H1 (cell line): ENCODE measurements around the gene PCYT1A. TPM values are rescaled to one million over a fixed set of nuclear protein-coding genes. Genes with fewer than 3 reads are reported as not detected.
A peak's percentile ranks its signal among the peaks of the same experiment; 100 is the strongest.

Experiments used
- CTCF ChIA-PET: fragments of 300-600 bp; sonication (Branson Sonifier 250); formaldehyde crosslinking; loops from one replicate; lab custom pipeline; 2021; ENCODE audit not compliant: partially characterized antibody; lab: Charles Lee
- POLR2A ChIA-PET: fragments of 300-600 bp; sonication (Branson Sonifier 250); formaldehyde crosslinking; loops from one replicate; lab custom pipeline; 2021; ENCODE audit warnings: inconsistent platforms; ENCODE audit not compliant: partially characterized antibody; lab: Charles Lee
- DNase-seq, 2 experiments: peaks; one replicate each; pipeline versions ENCODE4 v3.0.0 to v3.0.0-alpha.2; 2010 to 2022; ENCODE audit warnings: low spot score in 2 of 2, low read depth in 1 of 2, mixed read lengths in 1 of 2
- FAIRE-seq: peaks from 2 replicates; lab custom pipeline; 2011; peaks lifted over from hg19 to GRCh38; lab: Jason Lieb, UNC
- H2AFZ ChIP-seq: 2 replicates; pipeline ENCODE4 v1.8.1; 2012; ENCODE audit warnings: low read length, inconsistent platforms
- H2AK5ac ChIP-seq: 2 replicates; pipeline ENCODE4 v1.6.1; 2013; ENCODE audit warnings: low read depth, low read length
- H2BK120ac ChIP-seq: replicated peaks from 2 replicates; pipeline ENCODE3; 2013; ENCODE audit warnings: low read depth, low read length, inconsistent platforms
- H2BK12ac ChIP-seq: 2 replicates; pipeline ENCODE4 v1.6.1; 2013; ENCODE audit warnings: low read depth, low read length
- H2BK15ac ChIP-seq: 2 replicates; pipeline ENCODE4 v1.6.1; 2013; ENCODE audit warnings: low read length
- H2BK20ac ChIP-seq: 2 replicates; pipeline ENCODE4 v1.6.1; 2013; ENCODE audit warnings: low read length
- H2BK5ac ChIP-seq: 2 replicates; pipeline ENCODE4 v1.6.1; 2013; ENCODE audit warnings: low read depth, low read length
- H3K14ac ChIP-seq: 2 replicates; pipeline ENCODE4 v1.6.1; 2013; ENCODE audit warnings: inconsistent platforms; ENCODE audit not compliant: insufficient read length
- H3K18ac ChIP-seq: 2 replicates; pipeline ENCODE4 v1.6.1; 2013; ENCODE audit warnings: low read length; ENCODE audit errors: extremely low read depth
- H3K23ac ChIP-seq: 2 replicates; pipeline ENCODE4 v1.6.1; 2013; ENCODE audit warnings: inconsistent platforms; ENCODE audit not compliant: insufficient read length
- H3K23me2 ChIP-seq: 2 replicates; pipeline ENCODE4 v1.6.1; 2013; ENCODE audit warnings: low read depth, low read length
- H3K27ac ChIP-seq: 2 replicates; pipeline ENCODE4 v1.6.1; 2011; ENCODE audit warnings: low read depth, low read length, inconsistent platforms
- H3K27me3 ChIP-seq, 4 experiments: replicated peaks in 1 of 4; 1 replicate in 1 of 4; 2 replicates in 3 of 4; pipeline versions ENCODE4 v1.6.1 to v1.8.1; 2011 to 2013; ENCODE audit warnings: low read length in 3 of 4, mild to moderate bottlenecking in 3 of 4, inconsistent platforms in 2 of 4, mixed read lengths in 2 of 4, moderate library complexity in 1 of 4; ENCODE audit not compliant: control insufficient read depth in 3 of 4, insufficient read depth in 3 of 4; ENCODE audit errors: extremely low read depth in 1 of 4
- H3K36me3 ChIP-seq, 4 experiments: 2 replicates each; pipeline versions ENCODE4 v1.6.1 to v1.8.1; 2011 to 2013; ENCODE audit warnings: mild to moderate bottlenecking in 4 of 4, low read length in 3 of 4, moderate library complexity in 2 of 4, control low read depth in 1 of 4, inconsistent platforms in 1 of 4; ENCODE audit not compliant: insufficient read depth in 4 of 4, control insufficient read depth in 2 of 4
- H3K4ac ChIP-seq: replicated peaks from 2 replicates; pipeline ENCODE3; 2013; ENCODE audit warnings: low read length, low read depth, mixed read lengths, inconsistent platforms; ENCODE audit not compliant: insufficient read length
- H3K4me1 ChIP-seq, 4 experiments: replicated peaks in 1 of 4; 1 replicate in 1 of 4; 2 replicates in 3 of 4; pipeline versions ENCODE4 v1.6.1 to v1.8.1; 2011 to 2013; ENCODE audit warnings: low read length in 3 of 4, inconsistent platforms in 2 of 4, mixed read lengths in 1 of 4; ENCODE audit not compliant: insufficient read depth in 4 of 4, control insufficient read depth in 3 of 4
- H3K4me2 ChIP-seq, 2 experiments: 2 replicates each; pipeline versions ENCODE4 v1.6.1 to v1.8.1; 2011 to 2013; ENCODE audit warnings: low read depth in 2 of 2, low read length in 2 of 2, control low read depth in 1 of 2, inconsistent platforms in 1 of 2, mild to moderate bottlenecking in 1 of 2; ENCODE audit not compliant: insufficient read depth in 1 of 2
- H3K4me3 ChIP-seq, 4 experiments: fragments of 200-600, 300-600 bp in 1 of 4; sonication (generic), shearing (Covaris generic), sonication (Bioruptor Twin) in 1 of 4; 2 replicates each; pipeline versions ENCODE4 v1.5.1 to v1.8.1; 2011 to 2016; ENCODE audit warnings: low read length in 4 of 4, low read depth in 3 of 4, control low read depth in 2 of 4, inconsistent platforms in 2 of 4, mild to moderate bottlenecking in 2 of 4, mixed read lengths in 1 of 4, moderate library complexity in 1 of 4; ENCODE audit not compliant: insufficient read depth in 2 of 4; ENCODE audit errors: extremely low read depth in 1 of 4
- H3K56ac ChIP-seq: replicated peaks from 2 replicates; pipeline ENCODE3; 2013; ENCODE audit warnings: low read depth, mild to moderate bottlenecking, mixed read lengths, low read length, inconsistent platforms; ENCODE audit not compliant: insufficient read length
- H3K79me1 ChIP-seq: 2 replicates; pipeline ENCODE4 v1.6.1; 2013; ENCODE audit warnings: low read depth, low read length, control low read depth
- H3K79me2 ChIP-seq, 2 experiments: 2 replicates each; pipeline versions ENCODE4 v1.6.1 to v1.8.1; 2012 to 2013; ENCODE audit warnings: low read length in 2 of 2, mild to moderate bottlenecking in 2 of 2, inconsistent platforms in 1 of 2; ENCODE audit not compliant: insufficient read depth in 2 of 2, control insufficient read depth in 1 of 2
- H3K9ac ChIP-seq, 4 experiments: replicated peaks in 1 of 4; 1 replicate in 1 of 4; 2 replicates in 3 of 4; pipeline versions ENCODE4 v1.6.1 to v1.8.1; 2011 to 2013; ENCODE audit warnings: low read depth in 3 of 4, low read length in 3 of 4, control low read depth in 2 of 4, mild to moderate bottlenecking in 2 of 4, moderate library complexity in 2 of 4, inconsistent platforms in 1 of 4; ENCODE audit errors: extremely low read depth in 1 of 4
- H3K9me3 ChIP-seq, 2 experiments: 2 replicates each; pipeline versions ENCODE4 v1.6.1 to v1.8.1; 2012 to 2013; ENCODE audit warnings: mild to moderate bottlenecking in 2 of 2, moderate library complexity in 2 of 2, control low read depth in 1 of 2, inconsistent platforms in 1 of 2, low read depth in 1 of 2, low read length in 1 of 2, mixed read lengths in 1 of 2; ENCODE audit not compliant: insufficient read depth in 2 of 2
- H4K20me1 ChIP-seq, 2 experiments: replicated peaks in 1 of 2; 2 replicates each; pipeline versions ENCODE3 to v1.8.1; 2011 to 2013; ENCODE audit warnings: inconsistent platforms in 2 of 2, low read length in 2 of 2, mild to moderate bottlenecking in 1 of 2; ENCODE audit not compliant: insufficient read depth in 2 of 2, control insufficient read depth in 1 of 2
- H4K5ac ChIP-seq: 2 replicates; pipeline ENCODE4 v1.6.1; 2013; ENCODE audit warnings: low read length, low read depth, mixed read lengths, inconsistent platforms; ENCODE audit not compliant: insufficient read length
- H4K8ac ChIP-seq: 2 replicates; pipeline ENCODE4 v1.8.0; 2013; ENCODE audit warnings: mild to moderate bottlenecking, moderate library complexity, low read length, inconsistent platforms; ENCODE audit not compliant: insufficient read depth; ENCODE audit errors: extremely low read depth
- H4K91ac ChIP-seq: replicated peaks from 2 replicates; pipeline ENCODE3; 2013; ENCODE audit warnings: low read length, mixed read lengths, inconsistent platforms; ENCODE audit not compliant: insufficient read length
- CEBPB ChIP-seq: IDR thresholded peaks from 2 replicates; pipeline ENCODE4 v1.6.1; 2012; ENCODE audit warnings: low read depth, low read length
- EGR1 ChIP-seq: IDR thresholded peaks from 2 replicates; pipeline ENCODE4 v1.6.1; 2011; ENCODE audit warnings: low read depth, low read length, borderline replicate concordance
- EZH2 ChIP-seq: fragments of 200-600 bp; sonication (generic); IDR thresholded peaks from 2 replicates; pipeline ENCODE4 v1.7.1; 2012; ENCODE audit warnings: low read depth, mild to moderate bottlenecking, moderate library complexity, low read length, inconsistent platforms; ENCODE audit not compliant: severe bottlenecking
- GABPA ChIP-seq: IDR thresholded peaks from 2 replicates; pipeline ENCODE4 v1.6.1; 2011; ENCODE audit warnings: mild to moderate bottlenecking, low read length, moderate library complexity, borderline replicate concordance; ENCODE audit not compliant: insufficient read depth
- KDM1A ChIP-seq: fragments of 200-600, 300-600 bp; sonication (generic); IDR thresholded peaks from 2 replicates; pipeline ENCODE4 v1.7.1; 2016; ENCODE audit warnings: mild to moderate bottlenecking, low read length, borderline replicate concordance
- MAX ChIP-seq: IDR thresholded peaks from 2 replicates; pipeline ENCODE4 v1.6.1; 2012; ENCODE audit warnings: inconsistent platforms
- NANOG ChIP-seq: IDR thresholded peaks from 2 replicates; pipeline ENCODE4 v1.6.1; 2011; ENCODE audit warnings: low read length, low read depth, mild to moderate bottlenecking, inconsistent platforms; ENCODE audit not compliant: insufficient read depth, poor library complexity, severe bottlenecking
- RNF2 ChIP-seq: fragments of 200-900, 300-1000 bp; sonication (generic); IDR thresholded peaks from 2 replicates; pipeline ENCODE4 v1.7.1; 2016; ENCODE audit warnings: borderline replicate concordance, low read depth, mild to moderate bottlenecking, antibody characterized with exemption, low read length; ENCODE audit not compliant: poor library complexity, severe bottlenecking; ENCODE audit errors: missing control alignments
- RXRA ChIP-seq: IDR thresholded peaks from 2 replicates; pipeline ENCODE4 v1.6.1; 2011; ENCODE audit warnings: low read depth, mild to moderate bottlenecking, low read length, moderate library complexity; ENCODE audit not compliant: insufficient read depth
- TAF7 ChIP-seq: optimal IDR thresholded peaks from 2 replicates; pipeline ENCODE3; 2011; ENCODE audit warnings: low read depth, mild to moderate bottlenecking, inconsistent platforms, low read length, moderate library complexity, borderline replicate concordance
- TCF12 ChIP-seq: IDR thresholded peaks from 2 replicates; pipeline ENCODE4 v1.6.1; 2011; ENCODE audit warnings: low read depth, mild to moderate bottlenecking, low read length
- WGBS, 2 experiments: shearing (Covaris generic) in 1 of 2; methylation state at CpG; one replicate each; pipeline versions ENCODE4 v1.1.6 to v1.1.7; 2013 to 2015; ENCODE audit warnings: low lambda C conversion rate in 2 of 2, mixed read lengths in 2 of 2, inconsistent platforms in 1 of 2, low coverage in 1 of 2, missing lambda C conversion rate in 1 of 2; ENCODE audit not compliant: insufficient replicate concordance in 2 of 2, insufficient coverage in 1 of 2, insufficient read length in 1 of 2; ENCODE audit errors: extremely low coverage in 1 of 2, missing lambda C conversion rate in 1 of 2; 5-methylcytosine and 5-hydroxymethylcytosine counted together
- polyA plus RNA-seq, 7 experiments: library from polyadenylated mRNA; depleted of rRNA in 3 of 7; stranded (reverse) in 5 of 7; unstranded in 2 of 7; fragments of >200 nt in 5 of 7; fragments of 200-250 nt in 2 of 7; gene quantifications; 1 replicate in 5 of 7; 2 replicates in 1 of 7; 4 replicates in 1 of 7; pipeline versions ENCODE4 v1.2.1 to v1.2.3, GENCODE V29; 2011 to 2013; ENCODE audit warnings: missing spikeins in 2 of 7, mixed read lengths in 2 of 7
- total RNA-seq: library from RNA; stranded (reverse); fragmentation: NEBNext Ultra II Directional; extraction: Animal tissue kit (Norgen Biotek cat#: 25700); gene quantifications from 2 replicates; pipeline ENCODE4 v1.2.1, GENCODE V29; 2021

The PCYT1A gene
- total and polyA plus RNA-seq, 2 of the 8 experiments (the other 6 are each of a cell fraction or from before 2014, with no cell fraction given), result 19.9 to 31.8 TPM

GRCh38 chr3:196220587-196220986 is 66.9 kb downstream of the PCYT1A start:
- ChIA-PET CTCF (interaction anchor here (0.6 to 1.3 kb wide), 3 partner anchors 8 to 359 kb away, joined by 3 to 6 read pairs (median 5); no protein-coding TSS in a partner anchor), POLR2A (interaction anchor here (1.1 kb wide), 1 partner anchor 10 kb away, joined by 4 read pairs; the partner anchor contains the start of gene ZDHHC19)
- Histone ChIP-seq H4K91ac (no peak overlapping the region), H2BK120ac (no peak overlapping the region), H3K79me1 (no peaks in the 10 kb centered on the region), H2AFZ (no peak overlapping the region), H3K4ac (no peak overlapping the region), H3K9me3 (no peaks in the 10 kb centered on the region), H3K36me3 (no peaks in the 10 kb centered on the region), H3K18ac (no peak overlapping the region; the same call in 1 of the 2 replicates), H2BK15ac (no peak overlapping the region), H2BK5ac (no peak overlapping the region), H2AK5ac (no peak overlapping the region), H3K27me3 (no peaks in the 10 kb centered on the region), H4K8ac (no peak overlapping the region), H2BK20ac (no peak overlapping the region), H3K9ac (no peak overlapping the region), H4K5ac (no peak overlapping the region), H3K4me2 (no peak overlapping the region), H3K14ac (no peak overlapping the region), H3K56ac (no peak overlapping the region), H2BK12ac (0 out of 2 replicates have a peak overlapping the region, but pooled peaks have one; percentile 50), H3K79me2 (no peaks in the 10 kb centered on the region), H3K4me1 (peaks cover 0 to 14% (median 9%) of the 10 kb centered on the region in 4 experiments; a peak in 6 of 7 replicates), H3K4me3 (no peak overlapping the region), H3K23me2 (peaks cover 2% of the 10 kb centered on the region; the same call in 1 of the 2 replicates), H3K27ac (no peak overlapping the region), H4K20me1 (no peaks in the 10 kb centered on the region), H3K23ac (no peak overlapping the region)
- FAIRE-seq, result no peak
- DNase-seq, result no peak
- 94% methylated on average over 6 of the region's 10 CpGs; no CpG with 5 or more reads in 1 of the 2 experiments for WGBS, 2 experiments
- TF ChIP-seq GABPA, result no peak
- no peak for TF ChIP-seq RNF2
- no peak for TF ChIP-seq NANOG
- no peak for TF ChIP-seq TCF12
- no peak for TF ChIP-seq RXRA
- TF ChIP-seq EGR1, result no peak
- TF ChIP-seq EZH2, result no peak
- no peak for TF ChIP-seq MAX
- no peak for TF ChIP-seq KDM1A
- TF ChIP-seq CEBPB, result no peak
- no peak for TF ChIP-seq TAF7
